A549 treated with dexamethasone at 1 μM for 4 hours (cell line): ENCODE results near the gene HNF4A. TPM values are rescaled to one million over a fixed set of nuclear protein-coding genes. Genes with fewer than 3 reads are reported as not detected.

Source experiments
- total RNA-seq: library from RNA; stranded (reverse); fragments of 200-300 nt; extraction: Qiagen RNA extraction; gene quantifications from 5 replicates; pipeline ENCODE4 v1.2.3, GENCODE V29; 2022

HNF4A gene
- total RNA-seq: 15.0 to 26.0 TPM (median 23.4 TPM) in 5 replicates

GRCh38 chr20:44355498-44356352 is at the start of gene HNF4A:
Gene HNF4A (plus strand): TSS chr20:44355699. CDS start chr20:44355805, 106 bp downstream.

GRCh38 chr20:44310664-44311639 is 44.5 kb upstream of the HNF4A start, which contains the start of gene FITM2:
Gene FITM2 (minus strand): TSS chr20:44311202. CDS start chr20:44311148, 54 bp downstream.

GRCh38 chr20:44336725-44337380 is 18.6 kb upstream of the HNF4A start, which contains the start of gene R3HDML:
Gene R3HDML (plus strand): TSS chr20:44337043. CDS start chr20:44337158, 115 bp downstream.

GRCh38 chr20:44475694-44476560 is 120.4 kb downstream of the HNF4A start, which contains the start of gene TTPAL:
Gene TTPAL (plus strand): TSS chr20:44475874. CDS start chr20:44480000, 4,126 bp downstream.

Other genes with a start within 250 kb of the HNF4A start
- 5.8 to 9.0 TPM (median 6.8 TPM) in 5 replicates for gene JPH2, start 168.5 kb upstream of the HNF4A start, total RNA-seq
- gene OSER1, start 144.9 kb upstream of the HNF4A start, total RNA-seq: 46.9 to 52.5 TPM (median 50.1 TPM) in 5 replicates
- gene GDAP1L1, start 108.4 kb upstream of the HNF4A start, total RNA-seq: 0.06 to 0.07 TPM in 2 of 5 replicates, not detected in the others
- gene FITM2, start 44.5 kb upstream of the HNF4A start, total RNA-seq: 8.2 to 11.9 TPM (median 11.4 TPM) in 5 replicates
- 0.16 to 0.56 TPM (median 0.19 TPM) in 5 replicates for gene R3HDML, start 18.7 kb upstream of the HNF4A start, total RNA-seq
- 14.3 to 20.5 TPM (median 18.8 TPM) in 5 replicates for gene TTPAL, start 120.2 kb downstream of the HNF4A start, total RNA-seq
- 72.9 to 97.7 TPM (median 89.1 TPM) in 5 replicates for gene SERINC3, start 166.4 kb downstream of the HNF4A start, total RNA-seq
- gene PKIG, start 226.9 kb downstream of the HNF4A start, total RNA-seq: 35.4 to 39.8 TPM (median 39.1 TPM) in 5 replicates